HepG2 (cell line): Measurements from ENCODE around the gene TNN. TPM values are rescaled to one million over a fixed set of nuclear protein-coding genes. Genes with fewer than 3 reads are reported as not detected.

ENCODE experiments used
- ATAC-seq: fragments of 200-7000 bp; cut with Tn5 transposase; 3 replicates; pipeline ENCODE4 v1.9.1; 2020; ENCODE audit warnings: mild to moderate bottlenecking, moderate library complexity
- BruUV-seq: library from RNA; stranded (reverse); fragments of 400-500 nt; replicated peaks from 2 replicates; lab custom pipeline; 2021; lab: Mats Ljungman, UMichigan
- CTCF ChIA-PET: fragments of 300-600 bp; formaldehyde crosslinking; extraction: SDS; loops from one replicate; lab custom pipeline; 2021; ENCODE audit warnings: low total read pairs, inconsistent platforms, low intra/inter-chr PET ratio; lab: Yijun Ruan, JAX
- POLR2A ChIA-PET: fragments of 350-600 bp; sonication (Branson Sonifier 250); formaldehyde crosslinking; loops from one replicate; lab custom pipeline; 2020; ENCODE audit warnings: antibody characterized with exemption, inconsistent platforms; lab: Yijun Ruan, JAX
- DNase-seq: peaks from one replicate; pipeline ENCODE4 v3.0.0-alpha.2; 2015; ENCODE audit warnings: low spot score
- FAIRE-seq: peaks from 3 replicates; lab custom pipeline; 2011; peaks lifted over from hg19 to GRCh38; lab: Jason Lieb, UNC
- H2AFZ ChIP-seq: one replicate; pipeline ENCODE4 v1.6.1; 2011; ENCODE audit warnings: low read length, inconsistent platforms
- H3K27ac ChIP-seq: fragments of 300-600 bp; 3 replicates; pipeline ENCODE4 v1.8.0; 2011; ENCODE audit warnings: mixed run types, mild to moderate bottlenecking, mixed read lengths, low read length, inconsistent platforms; ENCODE audit not compliant: insufficient read depth; ENCODE audit errors: extremely low read length
- H3K27me3 ChIP-seq, 2 experiments: fragments of 200-600 bp in 1 of 2; 2 replicates in 1 of 2; 3 replicates in 1 of 2; pipeline versions ENCODE4 v1.6.0 to v1.8.0; 2011; ENCODE audit warnings: low read length in 2 of 2, mild to moderate bottlenecking in 2 of 2, moderate library complexity in 2 of 2, inconsistent platforms in 1 of 2; ENCODE audit not compliant: insufficient read depth in 2 of 2, control insufficient read depth in 1 of 2
- H3K36me3 ChIP-seq, 2 experiments: fragments of 200-600 bp in 1 of 2; replicated peaks in 1 of 2; 2 replicates in 1 of 2; 3 replicates in 1 of 2; pipeline versions ENCODE4 v1.5.1 to v1.8.0; 2011; ENCODE audit warnings: low read length in 2 of 2, inconsistent platforms in 1 of 2; ENCODE audit not compliant: insufficient read depth in 2 of 2, control insufficient read depth in 1 of 2
- H3K4me1 ChIP-seq: 2 replicates; pipeline ENCODE4 v1.5.1; 2012; ENCODE audit warnings: low read length, inconsistent platforms; ENCODE audit not compliant: insufficient read depth
- H3K4me2 ChIP-seq: 2 replicates; pipeline ENCODE4 v1.6.0; 2011; ENCODE audit warnings: low read depth, low read length, inconsistent platforms
- H3K4me3 ChIP-seq, 3 experiments: fragments of 200-600 bp in 1 of 3; sonication (generic), shearing (Covaris generic) in 1 of 3; replicated peaks in 1 of 3; 2 replicates each; pipeline ENCODE4 v1.5.1; 2011 to 2016; ENCODE audit warnings: low read length in 3 of 3, inconsistent platforms in 2 of 3, low read depth in 2 of 3, mild to moderate bottlenecking in 2 of 3, control low read depth in 1 of 3, mixed read lengths in 1 of 3; ENCODE audit not compliant: insufficient read depth in 1 of 3
- H3K79me2 ChIP-seq: one replicate; pipeline ENCODE4 v1.6.1; 2011; ENCODE audit warnings: low read length, inconsistent platforms; ENCODE audit not compliant: insufficient read depth
- H3K9ac ChIP-seq: 2 replicates; pipeline ENCODE4 v1.6.0; 2011; ENCODE audit warnings: mild to moderate bottlenecking, low read depth, low read length, inconsistent platforms; ENCODE audit not compliant: insufficient read depth
- H3K9me3 ChIP-seq: 2 replicates; pipeline ENCODE4 v1.5.1; 2012; ENCODE audit warnings: mild to moderate bottlenecking, low read length
- H4K20me1 ChIP-seq: 2 replicates; pipeline ENCODE4 v1.6.0; 2011; ENCODE audit warnings: inconsistent platforms, mild to moderate bottlenecking, low read length, moderate library complexity; ENCODE audit not compliant: insufficient read depth
- DMAP1 ChIP-seq: IDR thresholded peaks from 2 replicates; pipeline ENCODE4 v1.6.1; 2016
- EHMT2 ChIP-seq: fragments of 200-600 bp; sonication (generic); IDR thresholded peaks from 2 replicates; pipeline ENCODE4 v1.7.0; 2017; ENCODE audit warnings: antibody characterized with exemption, low read depth, low read length, borderline replicate concordance
- FOXJ3 ChIP-seq: sonication (generic); formaldehyde crosslinking; IDR thresholded peaks from 2 replicates; pipeline ENCODE4 v1.4.0; 2020; ENCODE audit warnings: missing genetic modification reagents, mild to moderate bottlenecking, borderline replicate concordance
- MTA3 ChIP-seq: sonication (generic); formaldehyde crosslinking; IDR thresholded peaks from 2 replicates; pipeline ENCODE4 v1.4.0; 2020; ENCODE audit warnings: missing genetic modification reagents
- NFIB ChIP-seq: sonication (generic); formaldehyde crosslinking; IDR thresholded peaks from 2 replicates; pipeline ENCODE4 v1.9.0; 2021; ENCODE audit warnings: missing genetic modification reagents, mild to moderate bottlenecking, borderline replicate concordance
- POLR2G ChIP-seq: fragments of 200-400 bp; formaldehyde crosslinking; IDR thresholded peaks from 2 replicates; pipeline ENCODE4 v1.6.1; 2018; ENCODE audit warnings: mild to moderate bottlenecking, low read depth, low read length, moderate library complexity
- RFX5 ChIP-seq: IDR thresholded peaks from 2 replicates; pipeline ENCODE4 v1.6.1; 2011; ENCODE audit warnings: low read depth, low read length, improper control_type of control experiment
- RNF219 ChIP-seq: sonication (generic); formaldehyde crosslinking; IDR thresholded peaks from 2 replicates; pipeline ENCODE4 v1.5.0; 2020; ENCODE audit warnings: mild to moderate bottlenecking, missing genetic modification reagents
- RXRA ChIP-seq: sonication (generic); formaldehyde crosslinking; IDR thresholded peaks from 2 replicates; pipeline ENCODE4 v1.5.1; 2020; ENCODE audit warnings: missing genetic modification reagents
- ZBTB39 ChIP-seq: sonication (generic); formaldehyde crosslinking; IDR thresholded peaks from 2 replicates; pipeline ENCODE4 v1.5.0; 2020; ENCODE audit warnings: missing genetic modification reagents
- ZNF10 ChIP-seq: sonication (generic); formaldehyde crosslinking; IDR thresholded peaks from 2 replicates; pipeline ENCODE4 v1.4.0; 2020; ENCODE audit warnings: mild to moderate bottlenecking, low read depth, missing genetic modification reagents, borderline replicate concordance
- ZNF281 ChIP-seq: sonication (generic); formaldehyde crosslinking; IDR thresholded peaks from 2 replicates; pipeline ENCODE4 v1.4.0; 2020; ENCODE audit warnings: missing genetic modification reagents, borderline replicate concordance
- ZNF33B ChIP-seq: sonication (generic); formaldehyde crosslinking; IDR thresholded peaks from 2 replicates; pipeline ENCODE4 v1.5.1; 2020; ENCODE audit warnings: mild to moderate bottlenecking, missing genetic modification reagents
- ZNF431 ChIP-seq: sonication (generic); formaldehyde crosslinking; IDR thresholded peaks from 2 replicates; pipeline ENCODE4 v1.9.0; 2022; ENCODE audit warnings: missing genetic modification reagents, low read depth, mild to moderate bottlenecking, borderline replicate concordance
- ZNF441 ChIP-seq: sonication (generic); formaldehyde crosslinking; IDR thresholded peaks from 2 replicates; pipeline ENCODE4 v1.7.0; 2021; ENCODE audit warnings: missing genetic modification reagents, borderline replicate concordance
- ZNF530 ChIP-seq: sonication (generic); formaldehyde crosslinking; IDR thresholded peaks from 2 replicates; pipeline ENCODE4 v1.5.0; 2020; ENCODE audit warnings: low read depth, mild to moderate bottlenecking, missing genetic modification reagents
- ZSCAN21 ChIP-seq: sonication (generic); formaldehyde crosslinking; IDR thresholded peaks from 2 replicates; pipeline ENCODE4 v1.8.0; 2022; ENCODE audit warnings: mild to moderate bottlenecking, missing genetic modification reagents, moderate library complexity, borderline replicate concordance
- WGBS: methylation state at CpG from one replicate; pipeline ENCODE4 v1.1.6; 2017; ENCODE audit warnings: low lambda C conversion rate; 5-methylcytosine and 5-hydroxymethylcytosine counted together
- in situ Hi-C: cut with HindIII; loops from 2 replicates; pipeline ENCODE4 v1.10.0; 2017; ENCODE audit warnings: low pct_unique_long_range_greater_than_20kb; ENCODE audit not compliant: extremely low pct_ligation_motif_present
- intact Hi-C: fragments of 100-400 bp; cut with micrococcal nuclease; formaldehyde crosslinking; loops from one replicate; pipeline ENCODE4 v1.10.0; 2022; ENCODE audit not compliant: unreplicated experiment
- polyA plus RNA-seq, 8 experiments: library from polyadenylated mRNA; depleted of rRNA in 3 of 8; stranded (reverse) in 7 of 8; unstranded in 1 of 8; fragments of >200 nt; fragmentation: Illumina TruSeq in 4 of 8; extraction: Trizol in 4 of 8; gene quantifications; 2 replicates each; pipeline versions ENCODE4 v1.2.1 to v1.2.3, GENCODE V29; 2011 to 2016; ENCODE audit warnings: low read depth in 4 of 8, missing spikeins in 1 of 8, mixed read lengths in 1 of 8; ENCODE audit not compliant: insufficient read depth in 1 of 8
- total RNA-seq, 5 experiments: library from RNA; depleted of rRNA; stranded (reverse); fragments of >200 nt; fragmentation: Illumina TruSeq; extraction: Trizol; gene quantifications; 2 replicates each; pipeline ENCODE4 v1.2.3, GENCODE V29; 2016; ENCODE audit warnings: low read depth in 1 of 5

TNN gene
- total and polyA plus RNA-seq, 2 of the 13 experiments (the other 11 are each of a cell fraction or from before 2014, with no cell fraction given): not detected

GRCh38 chr1:175036476-175036875, 31.2 kb upstream of the TNN start:
- no peak for TF ChIP-seq ZNF530
- TF ChIP-seq MTA3 (CRISPR knock-in tag): no peak
- TF ChIP-seq ZSCAN21 (CRISPR knock-in tag): no peak
- no peak for TF ChIP-seq DMAP1 (CRISPR knock-in tag)
- TF ChIP-seq POLR2G: no peak
- no peak for TF ChIP-seq RFX5
- no peak for TF ChIP-seq FOXJ3 (CRISPR knock-in tag)
- no peak for TF ChIP-seq ZNF10
- no peak for TF ChIP-seq EHMT2
- no peak for TF ChIP-seq RNF219 (CRISPR knock-in tag)
- TF ChIP-seq NFIB (CRISPR knock-in tag): no peak
- no peak for TF ChIP-seq ZNF441
- TF ChIP-seq ZBTB39 (CRISPR knock-in tag): no peak
- TF ChIP-seq ZNF281: no peak
- TF ChIP-seq ZNF431 (CRISPR knock-in tag): no peak
- no peak for TF ChIP-seq RXRA (CRISPR knock-in tag)
- no peak for TF ChIP-seq ZNF33B (CRISPR knock-in tag)
- H3K9ac ChIP-seq: no peak overlapping the region
- H3K4me2 ChIP-seq: no peak overlapping the region
- no TSS peak for BruUV-seq
- no peak overlapping the region for H3K4me3 ChIP-seq
- no peak for DNase-seq
- in situ Hi-C loops: no loop called here
- no peak overlapping the region for H3K27ac ChIP-seq
- H3K36me3 ChIP-seq: no peaks in the 10 kb centered on the region
- H4K20me1 ChIP-seq: no peaks in the 10 kb centered on the region
- no peak overlapping the region for H2AFZ ChIP-seq
- intact Hi-C loops: no loop called here
- H3K9me3 ChIP-seq: no peaks in the 10 kb centered on the region
- WGBS: 26% methylated on average over 3 of the region's 3 CpGs
- no peaks in the 10 kb centered on the region for H3K79me2 ChIP-seq
- no peak for ATAC-seq
- ChIA-PET CTCF (no interaction called here), POLR2A (no interaction called here)
- peaks cover 14% of the 10 kb centered on the region for H3K4me1 ChIP-seq
- no peaks in the 10 kb centered on the region; a peak in 1 of 5 replicates for H3K27me3 ChIP-seq
- FAIRE-seq: no peak
